HepG2 (cell line): ENCODE data around the gene FSD2. TPM values are rescaled to one million over a fixed set of nuclear protein-coding genes. Genes with fewer than 3 reads are reported as not detected.
A peak's percentile ranks its signal among the peaks of the same experiment; 100 is the strongest.

Source experiments
- BCL6 ChIP-seq: IDR thresholded peaks from 2 replicates; pipeline ENCODE4 v1.6.1; 2016; ENCODE audit warnings: missing genetic modification reagents, missing compliant biosample characterization
- CBX5 ChIP-seq: sonication (generic); formaldehyde crosslinking; IDR thresholded peaks from 2 replicates; pipeline ENCODE4 v1.4.0; 2020; ENCODE audit warnings: missing genetic modification reagents, borderline replicate concordance
- ETV6 ChIP-seq: sonication (generic); formaldehyde crosslinking; conservative IDR thresholded peaks from 2 replicates; pipeline ENCODE4 v1.4.0; 2020; ENCODE audit warnings: missing genetic modification reagents
- HIVEP1 ChIP-seq: sonication (generic); formaldehyde crosslinking; IDR thresholded peaks from 2 replicates; pipeline ENCODE4 v1.4.0; 2020; ENCODE audit warnings: mild to moderate bottlenecking, missing genetic modification reagents
- RAD21 ChIP-seq: fragments of 450-650 bp; formaldehyde crosslinking; IDR thresholded peaks from 2 replicates; pipeline ENCODE4 v1.5.0; 2020; ENCODE audit warnings: mild to moderate bottlenecking
- SALL1 ChIP-seq: sonication (generic); formaldehyde crosslinking; IDR thresholded peaks from 2 replicates; pipeline ENCODE4 v1.8.0; 2022; ENCODE audit warnings: mild to moderate bottlenecking, missing genetic modification reagents
- STAT5B ChIP-seq: sonication (generic); formaldehyde crosslinking; IDR thresholded peaks from 2 replicates; pipeline ENCODE4 v1.4.0; 2020; ENCODE audit warnings: missing genetic modification reagents
- ZMAT3 ChIP-seq: sonication (generic); formaldehyde crosslinking; conservative IDR thresholded peaks from 2 replicates; pipeline ENCODE4 v1.7.0; 2021; ENCODE audit warnings: missing genetic modification reagents
- ZNF263 ChIP-seq: sonication (generic); formaldehyde crosslinking; IDR thresholded peaks from 2 replicates; pipeline ENCODE4 v1.4.0; 2020; ENCODE audit warnings: missing genetic modification reagents
- ZNF317 ChIP-seq: sonication (generic); formaldehyde crosslinking; IDR thresholded peaks from 2 replicates; pipeline ENCODE4 v1.5.0; 2020; ENCODE audit warnings: mild to moderate bottlenecking, missing genetic modification reagents
- ZNF337 ChIP-seq: sonication (generic); formaldehyde crosslinking; IDR thresholded peaks from 2 replicates; pipeline ENCODE4 v1.5.1; 2020; ENCODE audit warnings: missing genetic modification reagents, low read depth, mild to moderate bottlenecking, borderline replicate concordance
- ZNF33A ChIP-seq: sonication (generic); formaldehyde crosslinking; IDR thresholded peaks from 2 replicates; pipeline ENCODE4 v1.5.1; 2020; ENCODE audit warnings: missing genetic modification reagents, mild to moderate bottlenecking, moderate library complexity, borderline replicate concordance
- ZNF839 ChIP-seq: sonication (generic); formaldehyde crosslinking; IDR thresholded peaks from 2 replicates; pipeline ENCODE4 v1.4.0; 2020; ENCODE audit warnings: missing genetic modification reagents, mild to moderate bottlenecking, borderline replicate concordance
- polyA plus RNA-seq, 8 experiments: library from polyadenylated mRNA; depleted of rRNA in 3 of 8; stranded (reverse) in 7 of 8; unstranded in 1 of 8; fragments of >200 nt; fragmentation: Illumina TruSeq in 4 of 8; extraction: Trizol in 4 of 8; gene quantifications; 2 replicates each; pipeline versions ENCODE4 v1.2.1 to v1.2.3, GENCODE V29; 2011 to 2016; ENCODE audit warnings: low read depth in 4 of 8, missing spikeins in 1 of 8, mixed read lengths in 1 of 8; ENCODE audit not compliant: insufficient read depth in 1 of 8
- total RNA-seq, 5 experiments: library from RNA; depleted of rRNA; stranded (reverse); fragments of >200 nt; fragmentation: Illumina TruSeq; extraction: Trizol; gene quantifications; 2 replicates each; pipeline ENCODE4 v1.2.3, GENCODE V29; 2016; ENCODE audit warnings: low read depth in 1 of 5
- TF ChIP-seq, protein P1 (sequence below): sonication (generic); formaldehyde crosslinking; IDR thresholded peaks from 2 replicates; pipeline ENCODE4 v1.4.0; 2020; ENCODE audit warnings: missing genetic modification reagents, mild to moderate bottlenecking, borderline replicate concordance
- TF ChIP-seq, protein P2 (sequence below): sonication (generic); formaldehyde crosslinking; IDR thresholded peaks from 2 replicates; pipeline ENCODE4 v1.8.1; 2023; ENCODE audit warnings: mild to moderate bottlenecking, missing genetic modification reagents
- TF ChIP-seq, protein P3 (sequence below): sonication (generic); formaldehyde crosslinking; IDR thresholded peaks from 2 replicates; pipeline ENCODE4 v1.4.0; 2020; ENCODE audit warnings: missing genetic modification reagents, borderline replicate concordance

The FSD2 gene
- total and polyA plus RNA-seq, 2 of the 13 experiments (the other 11 are each of a cell fraction or from before 2014, with no cell fraction given): not detected

DNA sequence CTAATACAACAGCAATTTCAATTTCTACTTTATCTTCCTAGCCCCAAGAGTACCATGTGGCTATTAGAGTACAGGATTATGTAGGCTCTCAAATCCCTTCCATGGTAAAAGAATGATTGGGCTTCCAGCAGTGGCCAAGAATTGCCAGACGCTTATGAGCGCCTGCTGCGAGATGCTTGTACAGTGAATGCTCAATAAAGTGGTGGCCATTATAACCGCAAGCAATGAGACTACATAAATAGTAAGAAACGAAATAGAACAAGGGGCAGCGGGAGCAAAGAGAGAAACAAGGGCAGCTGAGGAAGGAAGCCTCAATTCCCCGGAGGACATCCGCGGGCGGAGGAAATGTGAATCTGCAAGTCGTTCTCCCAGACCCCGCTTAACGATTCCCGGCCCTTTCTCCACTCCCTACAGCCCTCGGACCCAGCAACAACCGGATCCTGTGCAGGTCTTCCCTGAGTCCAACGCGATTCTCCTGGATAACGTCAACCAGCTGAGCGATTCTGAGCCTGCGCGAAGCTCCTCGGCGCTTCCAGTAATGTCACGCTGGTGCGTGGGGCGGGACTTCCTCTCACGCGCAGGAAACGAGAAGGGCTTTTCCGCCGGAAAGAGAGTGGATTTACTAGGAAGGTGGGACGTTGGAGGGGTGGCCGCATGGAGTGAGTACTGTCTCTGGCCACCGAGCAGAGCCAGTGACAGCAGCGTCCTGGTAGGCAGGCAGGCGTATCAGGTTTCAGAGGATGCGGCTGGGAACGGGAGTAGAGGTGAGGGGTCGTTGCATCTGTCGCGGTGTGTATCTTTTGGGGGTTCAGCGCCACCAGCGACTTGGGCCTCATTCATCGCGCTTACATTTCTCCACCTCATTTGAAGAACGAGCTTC, 55.7 kb downstream of the FSD2 start (continued):
- TF ChIP-seq, protein P1, sequence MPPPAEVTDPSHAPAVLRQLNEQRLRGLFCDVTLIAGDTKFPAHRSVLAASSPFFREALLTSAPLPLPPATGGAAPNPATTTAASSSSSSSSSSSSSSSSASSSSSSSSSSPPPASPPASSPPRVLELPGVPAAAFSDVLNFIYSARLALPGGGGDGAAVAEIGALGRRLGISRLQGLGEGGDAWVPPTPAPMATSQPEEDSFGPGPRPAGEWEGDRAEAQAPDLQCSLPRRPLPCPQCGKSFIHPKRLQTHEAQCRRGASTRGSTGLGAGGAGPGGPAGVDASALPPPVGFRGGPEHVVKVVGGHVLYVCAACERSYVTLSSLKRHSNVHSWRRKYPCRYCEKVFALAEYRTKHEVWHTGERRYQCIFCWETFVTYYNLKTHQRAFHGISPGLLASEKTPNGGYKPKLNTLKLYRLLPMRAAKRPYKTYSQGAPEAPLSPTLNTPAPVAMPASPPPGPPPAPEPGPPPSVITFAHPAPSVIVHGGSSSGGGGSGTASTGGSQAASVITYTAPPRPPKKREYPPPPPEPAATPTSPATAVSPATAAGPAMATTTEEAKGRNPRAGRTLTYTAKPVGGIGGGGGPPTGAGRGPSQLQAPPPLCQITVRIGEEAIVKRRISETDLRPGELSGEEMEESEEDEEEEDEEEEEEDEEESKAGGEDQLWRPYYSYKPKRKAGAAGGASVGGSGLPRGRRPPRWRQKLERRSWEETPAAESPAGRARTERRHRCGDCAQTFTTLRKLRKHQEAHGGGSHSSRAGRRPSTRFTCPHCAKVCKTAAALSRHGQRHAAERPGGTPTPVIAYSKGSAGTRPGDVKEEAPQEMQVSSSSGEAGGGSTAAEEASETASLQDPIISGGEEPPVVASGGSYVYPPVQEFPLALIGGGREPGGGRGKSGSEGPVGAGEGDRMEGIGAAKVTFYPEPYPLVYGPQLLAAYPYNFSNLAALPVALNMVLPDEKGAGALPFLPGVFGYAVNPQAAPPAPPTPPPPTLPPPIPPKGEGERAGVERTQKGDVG: no peak
- TF ChIP-seq STAT5B (CRISPR knock-in tag) (no peak), ZMAT3 (CRISPR knock-in tag) (peak; percentile 94), ZNF33A (CRISPR knock-in tag) (no peak), BCL6 (CRISPR knock-in tag) (peak; percentile 31), ZNF839 (CRISPR knock-in tag) (no peak; the same call in 1 of the 2 replicates), ZNF317 (CRISPR knock-in tag) (peak; percentile 43; the same call in 1 of the 2 replicates), CBX5 (CRISPR knock-in tag) (peak; percentile 24; the same call in 1 of the 2 replicates), ETV6 (CRISPR knock-in tag) (no peak), ZNF263 (CRISPR knock-in tag) (no peak), HIVEP1 (CRISPR knock-in tag) (no peak), ZNF337 (no peak), RAD21 (CRISPR knock-in tag) (no peak; the same call in 1 of the 2 replicates), SALL1 (CRISPR knock-in tag) (peak; percentile 86)
- TF ChIP-seq, protein P2, sequence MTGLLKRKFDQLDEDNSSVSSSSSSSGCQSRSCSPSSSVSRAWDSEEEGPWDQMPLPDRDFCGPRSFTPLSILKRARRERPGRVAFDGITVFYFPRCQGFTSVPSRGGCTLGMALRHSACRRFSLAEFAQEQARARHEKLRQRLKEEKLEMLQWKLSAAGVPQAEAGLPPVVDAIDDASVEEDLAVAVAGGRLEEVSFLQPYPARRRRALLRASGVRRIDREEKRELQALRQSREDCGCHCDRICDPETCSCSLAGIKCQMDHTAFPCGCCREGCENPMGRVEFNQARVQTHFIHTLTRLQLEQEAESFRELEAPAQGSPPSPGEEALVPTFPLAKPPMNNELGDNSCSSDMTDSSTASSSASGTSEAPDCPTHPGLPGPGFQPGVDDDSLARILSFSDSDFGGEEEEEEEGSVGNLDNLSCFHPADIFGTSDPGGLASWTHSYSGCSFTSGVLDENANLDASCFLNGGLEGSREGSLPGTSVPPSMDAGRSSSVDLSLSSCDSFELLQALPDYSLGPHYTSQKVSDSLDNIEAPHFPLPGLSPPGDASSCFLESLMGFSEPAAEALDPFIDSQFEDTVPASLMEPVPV (CRISPR knock-in tag): 0 out of 2 replicates have a peak, but pooled peaks have one; percentile 21
- TF ChIP-seq, protein P3, sequence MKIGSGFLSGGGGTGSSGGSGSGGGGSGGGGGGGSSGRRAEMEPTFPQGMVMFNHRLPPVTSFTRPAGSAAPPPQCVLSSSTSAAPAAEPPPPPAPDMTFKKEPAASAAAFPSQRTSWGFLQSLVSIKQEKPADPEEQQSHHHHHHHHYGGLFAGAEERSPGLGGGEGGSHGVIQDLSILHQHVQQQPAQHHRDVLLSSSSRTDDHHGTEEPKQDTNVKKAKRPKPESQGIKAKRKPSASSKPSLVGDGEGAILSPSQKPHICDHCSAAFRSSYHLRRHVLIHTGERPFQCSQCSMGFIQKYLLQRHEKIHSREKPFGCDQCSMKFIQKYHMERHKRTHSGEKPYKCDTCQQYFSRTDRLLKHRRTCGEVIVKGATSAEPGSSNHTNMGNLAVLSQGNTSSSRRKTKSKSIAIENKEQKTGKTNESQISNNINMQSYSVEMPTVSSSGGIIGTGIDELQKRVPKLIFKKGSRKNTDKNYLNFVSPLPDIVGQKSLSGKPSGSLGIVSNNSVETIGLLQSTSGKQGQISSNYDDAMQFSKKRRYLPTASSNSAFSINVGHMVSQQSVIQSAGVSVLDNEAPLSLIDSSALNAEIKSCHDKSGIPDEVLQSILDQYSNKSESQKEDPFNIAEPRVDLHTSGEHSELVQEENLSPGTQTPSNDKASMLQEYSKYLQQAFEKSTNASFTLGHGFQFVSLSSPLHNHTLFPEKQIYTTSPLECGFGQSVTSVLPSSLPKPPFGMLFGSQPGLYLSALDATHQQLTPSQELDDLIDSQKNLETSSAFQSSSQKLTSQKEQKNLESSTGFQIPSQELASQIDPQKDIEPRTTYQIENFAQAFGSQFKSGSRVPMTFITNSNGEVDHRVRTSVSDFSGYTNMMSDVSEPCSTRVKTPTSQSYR (CRISPR knock-in tag): no peak
